ENCODE measurements around the gene SCYGR2.

- TF ChIP-seq MYC (IDR thresholded peaks at IDR 0.05; ENCODE audit: low read depth, low read length) = no peak
- TF ChIP-seq CTCF (IDR thresholded peaks at IDR 0.05; ENCODE audit: extremely low read depth in 1 of 2, insufficient read depth in 1 of 2, low read depth in 1 of 2, low read length in 2 of 2) = no peak
- TF ChIP-seq POLR2A (IDR thresholded peaks at IDR 0.05; ENCODE audit: low read depth, low read length) = no peak
- no peak for TF ChIP-seq MAX (IDR thresholded peaks at IDR 0.05; ENCODE audit: insufficient read depth, insufficient read length)
- no peak for TF ChIP-seq EZH2 (IDR thresholded peaks at IDR 0.05; ENCODE audit: borderline replicate concordance, low read depth, low read length, severe bottlenecking)
- TF ChIP-seq POLR2AphosphoS5 (IDR thresholded peaks at IDR 0.05; ENCODE audit: insufficient read depth, low read depth, low read length) = no peak
Measured at GRCh38 chr2:227608561-227609338, 10.1 kb downstream of the SCYGR2 start.
